ENCODE measurements around the gene COL6A1. TPM values are rescaled to one million over a fixed set of nuclear protein-coding genes. Genes with fewer than 3 reads are reported as not detected.

The COL6A1 gene
- polyA plus RNA-seq, 1 of the 3 experiments (the other 2 are of a cell fraction), result 107 TPM

DNA sequence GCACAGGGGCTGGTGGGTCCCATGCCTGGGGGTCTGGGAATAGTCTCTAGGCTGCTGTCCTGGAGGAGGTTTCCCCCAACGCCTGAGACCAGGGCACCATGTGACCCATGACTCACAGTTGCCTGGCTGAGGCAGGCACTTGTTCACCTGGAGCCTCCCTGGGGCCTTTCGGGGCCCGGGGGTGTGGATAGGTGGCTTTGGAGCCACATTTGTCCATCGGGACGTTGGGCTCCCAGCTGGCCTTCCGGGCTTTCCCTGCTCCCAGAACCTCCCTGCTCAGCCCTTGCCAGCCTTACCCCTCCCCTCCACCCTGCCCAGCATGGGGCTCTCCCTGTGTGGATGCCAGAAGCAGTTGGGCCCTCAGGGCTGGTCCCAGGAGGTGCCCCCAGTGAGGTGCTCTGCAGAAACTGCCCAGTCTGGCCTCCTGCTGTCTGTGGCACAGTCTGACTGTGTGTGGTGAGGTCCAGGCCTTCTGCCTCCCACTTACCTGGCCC is 14.2 kb downstream of the COL6A1 start:
- no peak overlapping the region for H3K4me3 ChIP-seq (ENCODE audit: low read depth in 2 of 2, low read length in 1 of 2)
- ChIA-PET CTCF (interaction anchor here (1.2 kb wide), 1 partner anchor 22 kb away, joined by 3 read pairs; no protein-coding TSS in a partner anchor), POLR2A (no interaction called here)
- H4K20me1 ChIP-seq (ENCODE audit: insufficient read depth), result no peaks in the 10 kb centered on the region
- no peak overlapping the region for H2AFZ ChIP-seq (ENCODE audit: low read depth)
- no peaks in the 10 kb centered on the region for H3K4me1 ChIP-seq (ENCODE audit: control insufficient read depth in 1 of 2, insufficient read depth in 2 of 2, low read depth in 1 of 2, low read length in 1 of 2)
- no peaks in the 10 kb centered on the region for H3K9me3 ChIP-seq
- TF ChIP-seq, protein P1, sequence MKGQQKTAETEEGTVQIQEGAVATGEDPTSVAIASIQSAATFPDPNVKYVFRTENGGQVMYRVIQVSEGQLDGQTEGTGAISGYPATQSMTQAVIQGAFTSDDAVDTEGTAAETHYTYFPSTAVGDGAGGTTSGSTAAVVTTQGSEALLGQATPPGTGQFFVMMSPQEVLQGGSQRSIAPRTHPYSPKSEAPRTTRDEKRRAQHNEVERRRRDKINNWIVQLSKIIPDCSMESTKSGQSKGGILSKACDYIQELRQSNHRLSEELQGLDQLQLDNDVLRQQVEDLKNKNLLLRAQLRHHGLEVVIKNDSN (IDR thresholded peaks at IDR 0.05; ENCODE audit: borderline replicate concordance, low read depth), result peak; percentile 49; the same call in 1 of the 2 replicates
- no peak for TF ChIP-seq RFX5 (IDR thresholded peaks at IDR 0.05; ENCODE audit: low read length)
- no peak overlapping the region for H3K9ac ChIP-seq
- no peaks in the 10 kb centered on the region for H3K79me2 ChIP-seq (ENCODE audit: insufficient read depth)
- no peaks in the 10 kb centered on the region for H3K9me2 ChIP-seq
- no CpG with 5 or more reads among the region's 6 CpGs for WGBS (ENCODE audit: low lambda C conversion rate)
- H3K27me3 ChIP-seq (ENCODE audit: insufficient read depth), result no peaks in the 10 kb centered on the region
- no peaks in the 10 kb centered on the region for H3F3A ChIP-seq (replicated peaks; ENCODE audit: insufficient read depth)
- no peak overlapping the region for H3K27ac ChIP-seq (ENCODE audit: low read depth in 2 of 2, low read length in 1 of 2)
- peaks cover 0 to 23% of the 10 kb centered on the region in 2 experiments for H3K36me3 ChIP-seq (replicated peaks in 1 of 2; ENCODE audit: control insufficient read depth in 1 of 2, insufficient read depth in 2 of 2, low read length in 1 of 2)
- no peak overlapping the region for H3K4me2 ChIP-seq
- no peak for DNase-seq

DNA sequence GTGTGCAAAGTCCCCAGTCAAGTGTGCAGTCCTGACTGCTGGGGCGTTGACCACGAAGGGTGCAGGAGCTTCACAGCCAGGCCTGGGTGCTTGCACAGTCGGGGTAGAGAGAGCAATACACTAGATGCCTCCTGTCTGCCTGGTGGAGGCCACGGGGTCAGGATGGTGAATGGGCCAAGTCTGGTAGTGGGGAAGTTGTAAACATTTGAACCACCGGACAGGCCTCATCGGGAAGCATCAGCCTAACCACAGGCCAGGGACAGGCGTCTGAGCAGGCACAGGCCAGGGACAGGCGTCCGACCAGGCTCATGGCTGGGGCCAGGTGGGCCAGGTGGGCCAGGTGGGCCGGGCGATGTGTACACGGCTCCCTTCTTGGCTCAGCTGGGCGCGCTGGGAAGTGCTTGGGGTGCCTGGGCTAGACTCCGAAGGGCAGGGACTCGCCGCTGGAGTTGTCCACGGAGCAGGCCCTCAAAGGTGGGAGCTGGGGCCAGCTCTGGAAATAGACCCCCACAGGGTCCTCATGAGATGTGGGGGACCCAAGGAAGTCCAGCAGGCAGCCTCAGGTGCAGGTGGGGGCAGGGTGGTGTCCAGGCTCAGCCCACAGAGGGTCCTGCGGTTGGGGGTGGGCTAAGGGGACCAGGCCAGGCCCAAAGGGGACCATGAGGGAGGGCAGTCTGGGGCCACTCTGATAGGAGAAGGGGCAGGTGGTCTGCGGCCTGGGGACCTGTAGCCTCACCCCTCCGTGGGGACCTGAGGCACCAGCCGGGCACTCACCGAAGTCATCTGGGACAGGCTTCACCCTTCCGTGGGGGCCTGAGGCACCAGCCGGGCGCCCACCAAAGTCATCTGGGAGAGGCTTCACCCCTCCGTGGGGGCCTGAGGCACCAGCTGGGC is 15.0 kb downstream of the COL6A1 start:
- H3K4me2 ChIP-seq, result no peak overlapping the region
- H3K9me2 ChIP-seq, result no peaks in the 10 kb centered on the region
- no peaks in the 10 kb centered on the region for H3K9me3 ChIP-seq
- H2AFZ ChIP-seq (ENCODE audit: low read depth), result no peak overlapping the region
- TF ChIP-seq CHD2 (IDR thresholded peaks at IDR 0.05; ENCODE audit: low read length, partially characterized antibody) (no peak), FOSL2 (IDR thresholded peaks at IDR 0.05; ENCODE audit: borderline replicate concordance, low read depth) (no peak), TEAD4 (IDR thresholded peaks at IDR 0.05; ENCODE audit: borderline replicate concordance, insufficient read depth) (no peak), TCF12 (IDR thresholded peaks at IDR 0.05) (no peak)
- TF ChIP-seq, protein P2, sequence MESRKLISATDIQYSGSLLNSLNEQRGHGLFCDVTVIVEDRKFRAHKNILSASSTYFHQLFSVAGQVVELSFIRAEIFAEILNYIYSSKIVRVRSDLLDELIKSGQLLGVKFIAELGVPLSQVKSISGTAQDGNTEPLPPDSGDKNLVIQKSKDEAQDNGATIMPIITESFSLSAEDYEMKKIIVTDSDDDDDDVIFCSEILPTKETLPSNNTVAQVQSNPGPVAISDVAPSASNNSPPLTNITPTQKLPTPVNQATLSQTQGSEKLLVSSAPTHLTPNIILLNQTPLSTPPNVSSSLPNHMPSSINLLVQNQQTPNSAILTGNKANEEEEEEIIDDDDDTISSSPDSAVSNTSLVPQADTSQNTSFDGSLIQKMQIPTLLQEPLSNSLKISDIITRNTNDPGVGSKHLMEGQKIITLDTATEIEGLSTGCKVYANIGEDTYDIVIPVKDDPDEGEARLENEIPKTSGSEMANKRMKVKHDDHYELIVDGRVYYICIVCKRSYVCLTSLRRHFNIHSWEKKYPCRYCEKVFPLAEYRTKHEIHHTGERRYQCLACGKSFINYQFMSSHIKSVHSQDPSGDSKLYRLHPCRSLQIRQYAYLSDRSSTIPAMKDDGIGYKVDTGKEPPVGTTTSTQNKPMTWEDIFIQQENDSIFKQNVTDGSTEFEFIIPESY (IDR thresholded peaks at IDR 0.05; ENCODE audit: borderline replicate concordance, low read depth), result no peak
- TF ChIP-seq, protein P3, sequence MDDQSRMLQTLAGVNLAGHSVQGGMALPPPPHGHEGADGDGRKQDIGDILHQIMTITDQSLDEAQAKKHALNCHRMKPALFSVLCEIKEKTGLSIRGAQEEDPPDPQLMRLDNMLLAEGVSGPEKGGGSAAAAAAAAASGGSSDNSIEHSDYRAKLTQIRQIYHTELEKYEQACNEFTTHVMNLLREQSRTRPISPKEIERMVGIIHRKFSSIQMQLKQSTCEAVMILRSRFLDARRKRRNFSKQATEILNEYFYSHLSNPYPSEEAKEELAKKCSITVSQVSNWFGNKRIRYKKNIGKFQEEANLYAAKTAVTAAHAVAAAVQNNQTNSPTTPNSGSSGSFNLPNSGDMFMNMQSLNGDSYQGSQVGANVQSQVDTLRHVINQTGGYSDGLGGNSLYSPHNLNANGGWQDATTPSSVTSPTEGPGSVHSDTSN (IDR thresholded peaks at IDR 0.05), result no peak
- TF ChIP-seq, protein P4, sequence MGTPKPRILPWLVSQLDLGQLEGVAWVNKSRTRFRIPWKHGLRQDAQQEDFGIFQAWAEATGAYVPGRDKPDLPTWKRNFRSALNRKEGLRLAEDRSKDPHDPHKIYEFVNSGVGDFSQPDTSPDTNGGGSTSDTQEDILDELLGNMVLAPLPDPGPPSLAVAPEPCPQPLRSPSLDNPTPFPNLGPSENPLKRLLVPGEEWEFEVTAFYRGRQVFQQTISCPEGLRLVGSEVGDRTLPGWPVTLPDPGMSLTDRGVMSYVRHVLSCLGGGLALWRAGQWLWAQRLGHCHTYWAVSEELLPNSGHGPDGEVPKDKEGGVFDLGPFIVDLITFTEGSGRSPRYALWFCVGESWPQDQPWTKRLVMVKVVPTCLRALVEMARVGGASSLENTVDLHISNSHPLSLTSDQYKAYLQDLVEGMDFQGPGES (IDR thresholded peaks at IDR 0.05; ENCODE audit: low read depth, low read length), result no peak
- TF ChIP-seq, protein P5, sequence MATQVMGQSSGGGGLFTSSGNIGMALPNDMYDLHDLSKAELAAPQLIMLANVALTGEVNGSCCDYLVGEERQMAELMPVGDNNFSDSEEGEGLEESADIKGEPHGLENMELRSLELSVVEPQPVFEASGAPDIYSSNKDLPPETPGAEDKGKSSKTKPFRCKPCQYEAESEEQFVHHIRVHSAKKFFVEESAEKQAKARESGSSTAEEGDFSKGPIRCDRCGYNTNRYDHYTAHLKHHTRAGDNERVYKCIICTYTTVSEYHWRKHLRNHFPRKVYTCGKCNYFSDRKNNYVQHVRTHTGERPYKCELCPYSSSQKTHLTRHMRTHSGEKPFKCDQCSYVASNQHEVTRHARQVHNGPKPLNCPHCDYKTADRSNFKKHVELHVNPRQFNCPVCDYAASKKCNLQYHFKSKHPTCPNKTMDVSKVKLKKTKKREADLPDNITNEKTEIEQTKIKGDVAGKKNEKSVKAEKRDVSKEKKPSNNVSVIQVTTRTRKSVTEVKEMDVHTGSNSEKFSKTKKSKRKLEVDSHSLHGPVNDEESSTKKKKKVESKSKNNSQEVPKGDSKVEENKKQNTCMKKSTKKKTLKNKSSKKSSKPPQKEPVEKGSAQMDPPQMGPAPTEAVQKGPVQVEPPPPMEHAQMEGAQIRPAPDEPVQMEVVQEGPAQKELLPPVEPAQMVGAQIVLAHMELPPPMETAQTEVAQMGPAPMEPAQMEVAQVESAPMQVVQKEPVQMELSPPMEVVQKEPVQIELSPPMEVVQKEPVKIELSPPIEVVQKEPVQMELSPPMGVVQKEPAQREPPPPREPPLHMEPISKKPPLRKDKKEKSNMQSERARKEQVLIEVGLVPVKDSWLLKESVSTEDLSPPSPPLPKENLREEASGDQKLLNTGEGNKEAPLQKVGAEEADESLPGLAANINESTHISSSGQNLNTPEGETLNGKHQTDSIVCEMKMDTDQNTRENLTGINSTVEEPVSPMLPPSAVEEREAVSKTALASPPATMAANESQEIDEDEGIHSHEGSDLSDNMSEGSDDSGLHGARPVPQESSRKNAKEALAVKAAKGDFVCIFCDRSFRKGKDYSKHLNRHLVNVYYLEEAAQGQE (IDR thresholded peaks at IDR 0.05; ENCODE audit: low read depth, low read length), result no peak
- no peaks in the 10 kb centered on the region for H3K4me1 ChIP-seq (ENCODE audit: control insufficient read depth in 1 of 2, insufficient read depth in 2 of 2, low read depth in 1 of 2, low read length in 1 of 2)
- no peak overlapping the region for H3K4me3 ChIP-seq (ENCODE audit: low read depth in 2 of 2, low read length in 1 of 2)
- H4K20me1 ChIP-seq (ENCODE audit: insufficient read depth), result no peaks in the 10 kb centered on the region
- 84% methylated on average over 5 of the region's 27 CpGs for WGBS (ENCODE audit: low lambda C conversion rate)
- peaks cover 0 to 22% of the 10 kb centered on the region in 2 experiments for H3K36me3 ChIP-seq (replicated peaks in 1 of 2; ENCODE audit: control insufficient read depth in 1 of 2, insufficient read depth in 2 of 2, low read length in 1 of 2)
- H3K79me2 ChIP-seq (ENCODE audit: insufficient read depth), result no peaks in the 10 kb centered on the region
- no peaks in the 10 kb centered on the region for H3F3A ChIP-seq (replicated peaks; ENCODE audit: insufficient read depth)
- H3K27ac ChIP-seq (ENCODE audit: low read depth in 2 of 2, low read length in 1 of 2), result no peak overlapping the region
- no peak for DNase-seq
- H3K9ac ChIP-seq, result no peak overlapping the region
- no peaks in the 10 kb centered on the region for H3K27me3 ChIP-seq (ENCODE audit: insufficient read depth)
- POLR2A ChIA-PET, result no interaction called here
- CTCF ChIA-PET, result no interaction called here
